ENCODE data around the gene UPP2.

GRCh38 chr2:158103411-158104012 lies 1.8 kb downstream of the UPP2 start:
- TF ChIP-seq, protein P1, sequence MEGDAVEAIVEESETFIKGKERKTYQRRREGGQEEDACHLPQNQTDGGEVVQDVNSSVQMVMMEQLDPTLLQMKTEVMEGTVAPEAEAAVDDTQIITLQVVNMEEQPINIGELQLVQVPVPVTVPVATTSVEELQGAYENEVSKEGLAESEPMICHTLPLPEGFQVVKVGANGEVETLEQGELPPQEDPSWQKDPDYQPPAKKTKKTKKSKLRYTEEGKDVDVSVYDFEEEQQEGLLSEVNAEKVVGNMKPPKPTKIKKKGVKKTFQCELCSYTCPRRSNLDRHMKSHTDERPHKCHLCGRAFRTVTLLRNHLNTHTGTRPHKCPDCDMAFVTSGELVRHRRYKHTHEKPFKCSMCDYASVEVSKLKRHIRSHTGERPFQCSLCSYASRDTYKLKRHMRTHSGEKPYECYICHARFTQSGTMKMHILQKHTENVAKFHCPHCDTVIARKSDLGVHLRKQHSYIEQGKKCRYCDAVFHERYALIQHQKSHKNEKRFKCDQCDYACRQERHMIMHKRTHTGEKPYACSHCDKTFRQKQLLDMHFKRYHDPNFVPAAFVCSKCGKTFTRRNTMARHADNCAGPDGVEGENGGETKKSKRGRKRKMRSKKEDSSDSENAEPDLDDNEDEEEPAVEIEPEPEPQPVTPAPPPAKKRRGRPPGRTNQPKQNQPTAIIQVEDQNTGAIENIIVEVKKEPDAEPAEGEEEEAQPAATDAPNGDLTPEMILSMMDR (IDR thresholded peaks at IDR 0.05; ENCODE audit: insufficient read depth, low read depth, low read length): no peak
- no peak for TF ChIP-seq EZH2 (IDR thresholded peaks at IDR 0.05; ENCODE audit: insufficient read depth, low read length)
